Keratinocyte (primary cell): ENCODE data around the gene ABL1. TPM values are rescaled to one million over a fixed set of nuclear protein-coding genes. Genes with fewer than 3 reads are reported as not detected.

ENCODE experiments used
- DNase-seq: peaks from one replicate; pipeline ENCODE4 v3.0.0-alpha.2; 2011; ENCODE audit warnings: low read depth, missing footprints, low spot score
- FAIRE-seq: peaks from 2 replicates; lab custom pipeline; 2011; peaks lifted over from hg19 to GRCh38; lab: Jason Lieb, UNC
- H2AFZ ChIP-seq: 2 replicates; pipeline ENCODE4 v1.6.0; 2012; ENCODE audit warnings: low read length, control low read depth, inconsistent platforms; ENCODE audit not compliant: control insufficient read depth
- H3K27ac ChIP-seq: 2 replicates; pipeline ENCODE4 v1.5.1; 2011; ENCODE audit warnings: low read length; ENCODE audit not compliant: control insufficient read depth, insufficient read depth
- H3K27me3 ChIP-seq: 3 replicates; pipeline ENCODE4 v1.6.0; 2011; ENCODE audit warnings: low read length; ENCODE audit not compliant: control insufficient read depth, insufficient read depth; ENCODE audit errors: extremely low read depth
- H3K36me3 ChIP-seq, 2 experiments: 2 replicates in 1 of 2; 3 replicates in 1 of 2; pipeline ENCODE4 v1.5.1; 2011; ENCODE audit warnings: low read length in 2 of 2, mild to moderate bottlenecking in 1 of 2; ENCODE audit not compliant: control insufficient read depth in 2 of 2, insufficient read depth in 2 of 2; ENCODE audit errors: extremely low read depth in 1 of 2
- H3K4me1 ChIP-seq: 3 replicates; pipeline ENCODE4 v1.5.1; 2011; ENCODE audit warnings: low read length; ENCODE audit not compliant: control insufficient read depth, insufficient read depth; ENCODE audit errors: extremely low read depth
- H3K4me2 ChIP-seq: 3 replicates; pipeline ENCODE4 v1.6.0; 2011; ENCODE audit warnings: low read depth, low read length; ENCODE audit not compliant: control insufficient read depth, insufficient read depth; ENCODE audit errors: extremely low read depth
- H3K4me3 ChIP-seq, 3 experiments: fragments of 200-600 bp in 1 of 3; sonication (generic) in 1 of 3; 2 replicates in 2 of 3; 3 replicates in 1 of 3; pipeline ENCODE4 v1.5.1; 2011 to 2016; ENCODE audit warnings: low read length in 3 of 3, mild to moderate bottlenecking in 3 of 3, control low read depth in 2 of 3, inconsistent platforms in 1 of 3, low read depth in 1 of 3, mixed read lengths in 1 of 3, mixed run types in 1 of 3, moderate library complexity in 1 of 3; ENCODE audit not compliant: control insufficient read depth in 2 of 3, insufficient read depth in 2 of 3; ENCODE audit errors: extremely low read depth in 1 of 3
- H3K79me2 ChIP-seq: 2 replicates; pipeline ENCODE4 v1.6.0; 2012; ENCODE audit warnings: low read length; ENCODE audit not compliant: control insufficient read depth, insufficient read depth
- H3K9ac ChIP-seq: 3 replicates; pipeline ENCODE4 v1.6.0; 2011; ENCODE audit warnings: low read length; ENCODE audit not compliant: control insufficient read depth, insufficient read depth; ENCODE audit errors: extremely low read depth
- H3K9me1 ChIP-seq: 3 replicates; pipeline ENCODE4 v1.6.0; 2011; ENCODE audit warnings: low read length; ENCODE audit not compliant: control insufficient read depth, insufficient read depth; ENCODE audit errors: extremely low read depth
- H3K9me3 ChIP-seq: 2 replicates; pipeline ENCODE4 v1.5.1; 2012; ENCODE audit warnings: low read depth, low read length; ENCODE audit not compliant: control insufficient read depth
- H4K20me1 ChIP-seq: 3 replicates; pipeline ENCODE4 v1.6.0; 2011; ENCODE audit warnings: low read length; ENCODE audit not compliant: control insufficient read depth, insufficient read depth; ENCODE audit errors: extremely low read depth
- CTCF ChIP-seq, 3 experiments: IDR thresholded peaks in 1 of 3; conservative IDR thresholded peaks in 1 of 3; optimal IDR thresholded peaks in 1 of 3; 2 replicates in 2 of 3; 3 replicates in 1 of 3; pipeline versions ENCODE3 to v1.5.1; 2011; ENCODE audit warnings: low read length in 3 of 3, mild to moderate bottlenecking in 3 of 3, moderate library complexity in 2 of 3, control low read depth in 1 of 3, inconsistent platforms in 1 of 3; ENCODE audit not compliant: insufficient read depth in 2 of 3; ENCODE audit errors: extremely low read depth in 1 of 3
- EZH2 ChIP-seq: IDR thresholded peaks from one replicate; pipeline ENCODE4 v1.6.1; 2012; ENCODE audit warnings: inconsistent platforms, mild to moderate bottlenecking, low read length, moderate library complexity
- dilution Hi-C: fragments of 300-500 bp; cut with MboI; formaldehyde crosslinking; loops from one replicate; pipeline ENCODE4 v1.7.0; 2020; ENCODE audit warnings: low sequenced_read_pairs; ENCODE audit not compliant: extremely low pct_ligation_motif_present
- polyA plus RNA-seq, 5 experiments: library from polyadenylated mRNA; depleted of rRNA in 3 of 5; stranded (reverse) in 3 of 5; stranded (forward) in 1 of 5; unstranded in 1 of 5; fragments of >200 nt; gene quantifications; 1 replicate in 1 of 5; 2 replicates in 3 of 5; 3 replicates in 1 of 5; pipeline versions ENCODE4 v1.2.1 to v1.2.3, GENCODE V29; 2011 to 2012; ENCODE audit warnings: missing spikeins in 2 of 5, low read depth in 1 of 5, low replicate concordance in 1 of 5

ABL1 gene
- polyA plus RNA-seq, 1 donor (not counting 4 experiments of a cell fraction or from before 2014, with no cell fraction given) = 17.0 TPM

DNA sequence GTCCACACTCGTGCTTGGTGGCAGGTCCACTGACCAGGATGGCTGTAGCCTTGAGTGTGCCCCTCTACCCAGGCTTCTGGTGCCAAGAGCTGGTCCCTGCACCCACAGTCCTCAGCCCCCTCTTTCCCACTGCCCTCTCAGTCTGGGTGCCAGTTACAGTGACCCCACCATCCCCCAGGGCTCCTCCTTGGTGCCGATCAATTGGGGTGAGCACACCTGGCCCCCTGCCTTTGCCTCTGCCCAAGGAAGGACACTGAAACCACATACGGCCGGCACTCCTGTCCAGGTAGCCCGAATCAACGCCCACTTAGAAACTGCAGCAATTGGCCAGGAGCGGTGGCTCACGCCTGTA is 80.0 kb downstream of the ABL1 start:
- TF ChIP-seq CTCF (optimal IDR thresholded peaks at IDR 0.05 in 1 of 3, IDR thresholded peaks at IDR 0.05 in 1 of 3, conservative IDR thresholded peaks at IDR 0.05 in 1 of 3; ENCODE audit: extremely low read depth in 1 of 3, insufficient read depth in 2 of 3, low read length in 3 of 3) (no peak), EZH2 (no peak)
- dilution Hi-C loops = no loop called here
- Histone ChIP-seq H3K79me2 (no peaks in the 10 kb centered on the region), H4K20me1 (no peaks in the 10 kb centered on the region), H3K9ac (no peak overlapping the region), H3K9me1 (no peaks in the 10 kb centered on the region), H3K4me1 (peaks cover 6% of the 10 kb centered on the region), H3K4me2 (no peak overlapping the region), H3K9me3 (no peaks in the 10 kb centered on the region), H3K4me3 (no peak overlapping the region), H3K36me3 (no peaks in the 10 kb centered on the region), H3K27me3 (peaks cover 49% of the 10 kb centered on the region), H2AFZ (no peak overlapping the region), H3K27ac (no peak overlapping the region)
- FAIRE-seq (no peak), DNase-seq (no peak)

GRCh38 chr9:130917168-130917960 is 82.3 kb downstream of the ABL1 start:
- H3K9me1 ChIP-seq = no peaks in the 10 kb centered on the region
- DNase-seq (no peak), FAIRE-seq (no peak)
- no peaks in the 10 kb centered on the region for H3K9me3 ChIP-seq
- H3K9ac ChIP-seq = no peak overlapping the region
- no peak overlapping the region for H3K27ac ChIP-seq
- dilution Hi-C loops = no loop called here
- H3K4me3 ChIP-seq = no peak overlapping the region
- no peaks in the 10 kb centered on the region for H3K36me3 ChIP-seq
- H4K20me1 ChIP-seq = no peaks in the 10 kb centered on the region
- H3K27me3 ChIP-seq = peaks cover 71% of the 10 kb centered on the region
- H2AFZ ChIP-seq = no peak overlapping the region
- H3K4me1 ChIP-seq = peaks cover 6% of the 10 kb centered on the region
- H3K79me2 ChIP-seq = no peaks in the 10 kb centered on the region
- H3K4me2 ChIP-seq = no peak overlapping the region
- TF ChIP-seq CTCF (optimal IDR thresholded peaks at IDR 0.05 in 1 of 3, IDR thresholded peaks at IDR 0.05 in 1 of 3, conservative IDR thresholded peaks at IDR 0.05 in 1 of 3; ENCODE audit: extremely low read depth in 1 of 3, insufficient read depth in 2 of 3, low read length in 3 of 3) = no peak
- no peak for TF ChIP-seq EZH2
